ENCODE data around the gene HMG20A. TPM values are rescaled to one million over a fixed set of nuclear protein-coding genes. Genes with fewer than 3 reads are reported as not detected.

HMG20A gene
- total RNA-seq, 1 experiment from 2014 or later = 62.2 TPM

DNA sequence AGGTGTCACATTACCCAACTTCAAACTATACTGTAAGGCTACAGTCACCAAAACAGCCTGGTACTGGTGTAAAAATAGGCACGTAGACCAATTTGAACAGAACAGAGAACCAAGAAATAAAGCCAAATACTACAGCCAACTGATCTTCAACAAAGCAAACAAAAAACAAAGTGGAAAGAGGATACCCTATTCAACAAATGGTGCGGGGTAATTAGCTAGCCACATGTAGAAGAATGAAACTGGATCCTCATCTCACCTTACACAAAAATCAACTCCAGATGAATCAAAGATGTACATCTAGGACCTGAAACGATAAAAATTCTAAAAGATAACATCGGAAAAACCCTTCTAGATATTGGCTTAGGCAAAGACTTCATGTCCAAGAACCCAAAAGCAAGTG is 13.8 kb upstream of the HMG20A start (continued):
- no peak for TF ChIP-seq AFF4 (CRISPR knock-in tag; IDR thresholded peaks at IDR 0.05; ENCODE audit: borderline replicate concordance)
- no peak for TF ChIP-seq TCF7 (CRISPR knock-in tag; IDR thresholded peaks at IDR 0.05; ENCODE audit: low read depth)
- no peak for TF ChIP-seq SMAD3 (CRISPR knock-in tag; IDR thresholded peaks at IDR 0.05; ENCODE audit: borderline replicate concordance)
- no peak for TF ChIP-seq ESRRA (CRISPR knock-in tag; IDR thresholded peaks at IDR 0.05; ENCODE audit: borderline replicate concordance)
- TF ChIP-seq JAZF1 (CRISPR knock-in tag; IDR thresholded peaks at IDR 0.05) = no peak
- TF ChIP-seq MYBL2 (CRISPR knock-in tag; IDR thresholded peaks at IDR 0.05) = no peak
- TF ChIP-seq, protein P1, sequence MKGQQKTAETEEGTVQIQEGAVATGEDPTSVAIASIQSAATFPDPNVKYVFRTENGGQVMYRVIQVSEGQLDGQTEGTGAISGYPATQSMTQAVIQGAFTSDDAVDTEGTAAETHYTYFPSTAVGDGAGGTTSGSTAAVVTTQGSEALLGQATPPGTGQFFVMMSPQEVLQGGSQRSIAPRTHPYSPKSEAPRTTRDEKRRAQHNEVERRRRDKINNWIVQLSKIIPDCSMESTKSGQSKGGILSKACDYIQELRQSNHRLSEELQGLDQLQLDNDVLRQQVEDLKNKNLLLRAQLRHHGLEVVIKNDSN (CRISPR knock-in tag; IDR thresholded peaks at IDR 0.05) = no peak
- TF ChIP-seq MXD4 (CRISPR knock-in tag; IDR thresholded peaks at IDR 0.05; ENCODE audit: borderline replicate concordance) = no peak
- TF ChIP-seq, protein P2, sequence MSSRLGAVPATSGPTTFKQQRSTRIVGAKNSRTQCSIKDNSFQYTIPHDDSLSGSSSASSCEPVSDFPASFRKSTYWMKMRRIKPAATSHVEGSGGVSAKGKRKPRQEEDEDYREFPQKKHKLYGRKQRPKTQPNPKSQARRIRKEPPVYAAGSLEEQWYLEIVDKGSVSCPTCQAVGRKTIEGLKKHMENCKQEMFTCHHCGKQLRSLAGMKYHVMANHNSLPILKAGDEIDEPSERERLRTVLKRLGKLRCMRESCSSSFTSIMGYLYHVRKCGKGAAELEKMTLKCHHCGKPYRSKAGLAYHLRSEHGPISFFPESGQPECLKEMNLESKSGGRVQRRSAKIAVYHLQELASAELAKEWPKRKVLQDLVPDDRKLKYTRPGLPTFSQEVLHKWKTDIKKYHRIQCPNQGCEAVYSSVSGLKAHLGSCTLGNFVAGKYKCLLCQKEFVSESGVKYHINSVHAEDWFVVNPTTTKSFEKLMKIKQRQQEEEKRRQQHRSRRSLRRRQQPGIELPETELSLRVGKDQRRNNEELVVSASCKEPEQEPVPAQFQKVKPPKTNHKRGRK (CRISPR knock-in tag; IDR thresholded peaks at IDR 0.05; ENCODE audit: borderline replicate concordance) = no peak
- TF ChIP-seq, protein P3, sequence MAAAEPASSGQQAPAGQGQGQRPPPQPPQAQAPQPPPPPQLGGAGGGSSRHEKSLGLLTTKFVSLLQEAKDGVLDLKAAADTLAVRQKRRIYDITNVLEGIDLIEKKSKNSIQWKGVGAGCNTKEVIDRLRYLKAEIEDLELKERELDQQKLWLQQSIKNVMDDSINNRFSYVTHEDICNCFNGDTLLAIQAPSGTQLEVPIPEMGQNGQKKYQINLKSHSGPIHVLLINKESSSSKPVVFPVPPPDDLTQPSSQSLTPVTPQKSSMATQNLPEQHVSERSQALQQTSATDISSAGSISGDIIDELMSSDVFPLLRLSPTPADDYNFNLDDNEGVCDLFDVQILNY (CRISPR knock-in tag; IDR thresholded peaks at IDR 0.05) = no peak
- TF ChIP-seq, protein P4, sequence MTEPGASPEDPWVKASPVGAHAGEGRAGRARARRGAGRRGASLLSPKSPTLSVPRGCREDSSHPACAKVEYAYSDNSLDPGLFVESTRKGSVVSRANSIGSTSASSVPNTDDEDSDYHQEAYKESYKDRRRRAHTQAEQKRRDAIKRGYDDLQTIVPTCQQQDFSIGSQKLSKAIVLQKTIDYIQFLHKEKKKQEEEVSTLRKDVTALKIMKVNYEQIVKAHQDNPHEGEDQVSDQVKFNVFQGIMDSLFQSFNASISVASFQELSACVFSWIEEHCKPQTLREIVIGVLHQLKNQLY (CRISPR knock-in tag; IDR thresholded peaks at IDR 0.05) = no peak
- no peak for TF ChIP-seq FOXK1 (CRISPR knock-in tag; IDR thresholded peaks at IDR 0.05)
- no peak for TF ChIP-seq MAX (CRISPR knock-in tag; IDR thresholded peaks at IDR 0.05)
- TF ChIP-seq E2F1 (CRISPR knock-in tag; IDR thresholded peaks at IDR 0.05) = no peak

- ChIA-PET POLR2A (no interaction called here), CTCF (interaction anchor here (1.2 to 1.5 kb wide), 2 partner anchors 88 to 134 kb away, joined by 3 read pairs; no protein-coding TSS in a partner anchor)
- TF ChIP-seq, protein P5, sequence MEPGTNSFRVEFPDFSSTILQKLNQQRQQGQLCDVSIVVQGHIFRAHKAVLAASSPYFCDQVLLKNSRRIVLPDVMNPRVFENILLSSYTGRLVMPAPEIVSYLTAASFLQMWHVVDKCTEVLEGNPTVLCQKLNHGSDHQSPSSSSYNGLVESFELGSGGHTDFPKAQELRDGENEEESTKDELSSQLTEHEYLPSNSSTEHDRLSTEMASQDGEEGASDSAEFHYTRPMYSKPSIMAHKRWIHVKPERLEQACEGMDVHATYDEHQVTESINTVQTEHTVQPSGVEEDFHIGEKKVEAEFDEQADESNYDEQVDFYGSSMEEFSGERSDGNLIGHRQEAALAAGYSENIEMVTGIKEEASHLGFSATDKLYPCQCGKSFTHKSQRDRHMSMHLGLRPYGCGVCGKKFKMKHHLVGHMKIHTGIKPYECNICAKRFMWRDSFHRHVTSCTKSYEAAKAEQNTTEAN (CRISPR knock-in tag; IDR thresholded peaks at IDR 0.05) = no peak
- TF ChIP-seq ELF4 (CRISPR knock-in tag; IDR thresholded peaks at IDR 0.05; ENCODE audit: low read depth) = no peak
- TF ChIP-seq, protein P6, sequence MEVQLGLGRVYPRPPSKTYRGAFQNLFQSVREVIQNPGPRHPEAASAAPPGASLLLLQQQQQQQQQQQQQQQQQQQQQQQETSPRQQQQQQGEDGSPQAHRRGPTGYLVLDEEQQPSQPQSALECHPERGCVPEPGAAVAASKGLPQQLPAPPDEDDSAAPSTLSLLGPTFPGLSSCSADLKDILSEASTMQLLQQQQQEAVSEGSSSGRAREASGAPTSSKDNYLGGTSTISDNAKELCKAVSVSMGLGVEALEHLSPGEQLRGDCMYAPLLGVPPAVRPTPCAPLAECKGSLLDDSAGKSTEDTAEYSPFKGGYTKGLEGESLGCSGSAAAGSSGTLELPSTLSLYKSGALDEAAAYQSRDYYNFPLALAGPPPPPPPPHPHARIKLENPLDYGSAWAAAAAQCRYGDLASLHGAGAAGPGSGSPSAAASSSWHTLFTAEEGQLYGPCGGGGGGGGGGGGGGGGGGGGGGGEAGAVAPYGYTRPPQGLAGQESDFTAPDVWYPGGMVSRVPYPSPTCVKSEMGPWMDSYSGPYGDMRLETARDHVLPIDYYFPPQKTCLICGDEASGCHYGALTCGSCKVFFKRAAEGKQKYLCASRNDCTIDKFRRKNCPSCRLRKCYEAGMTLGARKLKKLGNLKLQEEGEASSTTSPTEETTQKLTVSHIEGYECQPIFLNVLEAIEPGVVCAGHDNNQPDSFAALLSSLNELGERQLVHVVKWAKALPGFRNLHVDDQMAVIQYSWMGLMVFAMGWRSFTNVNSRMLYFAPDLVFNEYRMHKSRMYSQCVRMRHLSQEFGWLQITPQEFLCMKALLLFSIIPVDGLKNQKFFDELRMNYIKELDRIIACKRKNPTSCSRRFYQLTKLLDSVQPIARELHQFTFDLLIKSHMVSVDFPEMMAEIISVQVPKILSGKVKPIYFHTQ (CRISPR knock-in tag; IDR thresholded peaks at IDR 0.05) = no peak
- TF ChIP-seq, protein P7, sequence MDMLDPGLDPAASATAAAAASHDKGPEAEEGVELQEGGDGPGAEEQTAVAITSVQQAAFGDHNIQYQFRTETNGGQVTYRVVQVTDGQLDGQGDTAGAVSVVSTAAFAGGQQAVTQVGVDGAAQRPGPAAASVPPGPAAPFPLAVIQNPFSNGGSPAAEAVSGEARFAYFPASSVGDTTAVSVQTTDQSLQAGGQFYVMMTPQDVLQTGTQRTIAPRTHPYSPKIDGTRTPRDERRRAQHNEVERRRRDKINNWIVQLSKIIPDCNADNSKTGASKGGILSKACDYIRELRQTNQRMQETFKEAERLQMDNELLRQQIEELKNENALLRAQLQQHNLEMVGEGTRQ (CRISPR knock-in tag; IDR thresholded peaks at IDR 0.05) = peak; percentile 24; the same call in 1 of the 2 replicates
- peak overlapping the region; percentile 81 for H3K27ac Mint-ChIP-seq
- H3K9me3 Mint-ChIP-seq = peaks cover 12% of the 10 kb centered on the region
- ATAC-seq = no peak
- H3K36me3 Mint-ChIP-seq = peaks cover 9% of the 10 kb centered on the region; the same call in 1 of the 2 replicates
- H3K4me1 Mint-ChIP-seq = peaks cover 44% of the 10 kb centered on the region
- H3K4me3 Mint-ChIP-seq = no peak overlapping the region
- no peaks in the 10 kb centered on the region for H3K27me3 Mint-ChIP-seq (ENCODE audit: low read depth)
- DNase-seq (ENCODE audit: low spot score) = no peak
These were observed 11.2 kb upstream of the HMG20A start for GRCh38 chr15:77409259-77410156.

Measured in WTC11 (cell line).